Colonic mucosa (tissue), 4 donors: ENCODE measurements around the gene PRPF6. TPM values are rescaled to one million over a fixed set of nuclear protein-coding genes. Genes with fewer than 3 reads are reported as not detected.
"Not testable (repeated sequence)": the region's sequence is repeated elsewhere in the genome, so short reads cannot be mapped to it uniquely, and the experiment has no call there.

Source experiments
- DNase-seq: peaks from one replicate; pipeline ENCODE4 v3.0.0-alpha.2; 2020
- H3K27ac ChIP-seq: fragments of 200-600 bp; one replicate; pipeline ENCODE4 v1.8.0; 2021
- H3K27me3 ChIP-seq: fragments of 200-600 bp; one replicate; pipeline ENCODE4 v1.8.0; 2021
- H3K36me3 ChIP-seq: fragments of 200-600 bp; one replicate; pipeline ENCODE4 v1.8.0; 2021
- H3K4me1 ChIP-seq: fragments of 200-600 bp; one replicate; pipeline ENCODE4 v1.8.0; 2021; ENCODE audit warnings: mild to moderate bottlenecking
- H3K4me3 ChIP-seq: fragments of 200-600 bp; one replicate; pipeline ENCODE4 v1.8.0; 2021
- H3K9ac ChIP-seq, 2 donors: one replicate each; pipeline ENCODE4 v1.7.0; 2013; ENCODE audit warnings: control low read depth in 2 of 2, low read depth in 2 of 2, low read length in 2 of 2
- H3K9me3 ChIP-seq: fragments of 200-600 bp; one replicate; pipeline ENCODE4 v1.8.0; 2021
- CTCF ChIP-seq: fragments of 200-600 bp; IDR thresholded peaks from one replicate; pipeline ENCODE4 v1.8.0; 2022; ENCODE audit warnings: antibody characterized with exemption, mild to moderate bottlenecking
- intact Hi-C: fragments of 100-400 bp; cut with DNase I; formaldehyde crosslinking; loops from one replicate; pipeline ENCODE4 v1.14.1; 2022
- total RNA-seq, 2 donors: library from RNA; stranded (reverse); fragmentation: NEBNext Ultra II Directional in 1 of 2; extraction: Animal tissue kit (Norgen Biotek cat#: 25700) in 1 of 2; gene quantifications; one replicate each; pipeline ENCODE4 v1.2.1, GENCODE V29; 2021
- donor health status: healthy.
- donor health status: DM: no; HTN: no; CAD: no.
- donor health status: DM: no; HTN: no; CAD: no.

The PRPF6 gene
- total RNA-seq, 2 donors from 2014 or later: 53.0 to 68.6 TPM

GRCh38 chr20:63973636-63974401 lies 7.1 kb upstream of the PRPF6 start:
- DNase-seq: peak; percentile 90
- H3K4me1 ChIP-seq: peaks cover 8% of the 10 kb centered on the region
- intact Hi-C loops: loop anchor here (10.0 kb wide), 2 partner anchors 189 to 439 kb away; partner anchors contain the start of gene PTK6
- peak; percentile 99 for TF ChIP-seq CTCF
- H3K27ac ChIP-seq: no peak overlapping the region
- peaks cover 5% of the 10 kb centered on the region for H3K27me3 ChIP-seq
- H3K9ac ChIP-seq: peak overlapping the region; percentile 19 to 24
- no peaks in the 10 kb centered on the region for H3K9me3 ChIP-seq
- H3K4me3 ChIP-seq: no peak overlapping the region
- no peaks in the 10 kb centered on the region for H3K36me3 ChIP-seq

GRCh38 chr20:63974402-63975200 lies 6.3 kb upstream of the PRPF6 start:
- H3K4me1 ChIP-seq: peaks cover 9% of the 10 kb centered on the region
- peaks cover 5% of the 10 kb centered on the region for H3K27me3 ChIP-seq
- no peak for TF ChIP-seq CTCF
- H3K27ac ChIP-seq: no peak overlapping the region
- DNase-seq: no peak
- no peak overlapping the region for H3K4me3 ChIP-seq
- H3K9me3 ChIP-seq: no peaks in the 10 kb centered on the region
- H3K9ac ChIP-seq: peak overlapping the region in 1 of 2 donors; percentile 19
- H3K36me3 ChIP-seq: no peaks in the 10 kb centered on the region
- intact Hi-C loops: loop anchor here (10.0 kb wide), 2 partner anchors 190 to 440 kb away; partner anchors contain the start of gene PTK6

- H3K9me3 ChIP-seq, H3K36me3 ChIP-seq, H3K9ac ChIP-seq, H3K4me3 ChIP-seq, H3K27ac ChIP-seq, H3K27me3 ChIP-seq, DNase-seq: not testable (repeated sequence)
- peaks cover 21% of the 10 kb centered on the region for H3K4me1 ChIP-seq
- intact Hi-C loops: loop anchor here (10.0 kb wide), 2 partner anchors 192 to 442 kb away; partner anchors contain the start of gene PTK6
Observed at GRCh38 chr20:63976511-63976910, 4.4 kb upstream of the PRPF6 start.

GRCh38 chr20:63976980-63977738 lies 3.8 kb upstream of the PRPF6 start:
- Histone ChIP-seq H3K9ac (no peak overlapping the region), H3K4me1 (peaks cover 28% of the 10 kb centered on the region), H3K27me3 (no peaks in the 10 kb centered on the region), H3K9me3 (no peaks in the 10 kb centered on the region), H3K36me3 (no peaks in the 10 kb centered on the region), H3K27ac (no peak overlapping the region), H3K4me3 (no peak overlapping the region)
- TF ChIP-seq CTCF: no peak
- intact Hi-C loops: loop anchor here (10.0 kb wide), 2 partner anchors 192 to 442 kb away; partner anchors contain the start of gene PTK6
- no peak for DNase-seq

GRCh38 chr20:63977739-63978276 lies 3.1 kb upstream of the PRPF6 start:
- Histone ChIP-seq H3K4me1 (peaks cover 32% of the 10 kb centered on the region), H3K4me3 (no peak overlapping the region), H3K27ac (no peak overlapping the region), H3K9me3 (no peaks in the 10 kb centered on the region), H3K27me3 (no peaks in the 10 kb centered on the region), H3K36me3 (no peaks in the 10 kb centered on the region), H3K9ac (peak overlapping the region in 1 of 2 donors; percentile 78)
- DNase-seq: no peak
- intact Hi-C loops: loop anchor here (10.0 kb wide), 2 partner anchors 193 to 443 kb away; partner anchors contain the start of gene PTK6
- TF ChIP-seq CTCF: no peak
